A673 (cell line): ENCODE results near the gene MR1. TPM values are rescaled to one million over a fixed set of nuclear protein-coding genes. Genes with fewer than 3 reads are reported as not detected.

Experiments
- BruUV-seq: library from RNA; stranded (reverse); fragments of 400-500 nt; replicated peaks from 2 replicates; lab custom pipeline; 2021; lab: Mats Ljungman, UMichigan
- CTCF ChIA-PET: fragments of 300-600 bp; sonication (Branson Sonifier 250); formaldehyde crosslinking; loops from one replicate; lab custom pipeline; 2022; ENCODE audit warnings: antibody characterized with exemption; lab: Charles Lee
- POLR2A ChIA-PET: fragments of 300-600 bp; sonication (Branson Sonifier 250); formaldehyde crosslinking; loops from one replicate; lab custom pipeline; 2022; ENCODE audit warnings: antibody characterized with exemption; ENCODE audit not compliant: low non-redundant PET; lab: Charles Lee
- DNase-seq: peaks from one replicate; pipeline ENCODE4 v3.0.0-alpha.2; 2015; ENCODE audit warnings: low spot score
- H3K27ac ChIP-seq: fragments of 200-600 bp; sonication (generic); 2 replicates; pipeline ENCODE4 v1.5.1; 2016; ENCODE audit warnings: mixed run types, low read depth, mild to moderate bottlenecking, mixed read lengths, antibody characterized with exemption, low read length; ENCODE audit not compliant: poor library complexity, severe bottlenecking
- H3K27me3 ChIP-seq: fragments of 200-600 bp; sonication (generic); replicated peaks from 2 replicates; pipeline ENCODE4 v1.6.1; 2017; ENCODE audit warnings: mixed run types, low read depth, mild to moderate bottlenecking, mixed read lengths, antibody characterized with exemption, low read length; ENCODE audit not compliant: insufficient read depth, poor library complexity
- H3K36me3 ChIP-seq: fragments of 200-600 bp; sonication (generic); 2 replicates; pipeline ENCODE4 v1.6.1; 2016; ENCODE audit warnings: mixed run types, mild to moderate bottlenecking, mixed read lengths, antibody characterized with exemption, low read length; ENCODE audit not compliant: insufficient read depth, poor library complexity, severe bottlenecking
- H3K4me1 ChIP-seq: fragments of 200-600 bp; sonication (generic); 2 replicates; pipeline ENCODE4 v1.6.1; 2017; ENCODE audit warnings: mixed run types, mild to moderate bottlenecking, mixed read lengths, antibody characterized with exemption, low read length; ENCODE audit not compliant: insufficient read depth, poor library complexity, severe bottlenecking
- H3K4me3 ChIP-seq: fragments of 200-600 bp; sonication (generic); 2 replicates; pipeline ENCODE4 v1.5.1; 2016; ENCODE audit warnings: low read depth, mixed run types, mild to moderate bottlenecking, mixed read lengths, low read length; ENCODE audit not compliant: poor library complexity, severe bottlenecking
- H3K9me3 ChIP-seq: fragments of 200-600 bp; sonication (generic); 2 replicates; pipeline ENCODE4 v1.6.1; 2016; ENCODE audit warnings: mixed run types, low read depth, mild to moderate bottlenecking, mixed read lengths, antibody characterized with exemption, low read length; ENCODE audit not compliant: poor library complexity, severe bottlenecking
- CTCF ChIP-seq: fragments of 300-800, 200-600 bp; sonication (generic); conservative IDR thresholded peaks from 2 replicates; pipeline ENCODE4 v1.5.1; 2017; ENCODE audit warnings: low read depth, mild to moderate bottlenecking, antibody characterized with exemption, low read length, moderate library complexity, mixed read lengths
- EZH2 ChIP-seq: fragments of 200-600 bp; sonication (generic); IDR thresholded peaks from 2 replicates; pipeline ENCODE4 v1.6.1; 2017; ENCODE audit warnings: borderline replicate concordance, low read depth, mild to moderate bottlenecking, mixed read lengths, antibody characterized with exemption, low read length; ENCODE audit not compliant: poor library complexity, severe bottlenecking
- intact Hi-C: fragments of 100-400 bp; cut with micrococcal nuclease; formaldehyde crosslinking; loops from one replicate; pipeline ENCODE4 v1.10.0; 2022; ENCODE audit not compliant: unreplicated experiment
- total RNA-seq: library from RNA; stranded (reverse); gene quantifications from 2 replicates; pipeline ENCODE4 v1.2.3, GENCODE V29; 2021

MR1 gene
- total RNA-seq, 1 experiment from 2014 or later: 2.6 TPM

GRCh38 chr1:181091309-181092040 lies 57.7 kb downstream of the MR1 start:
- no TSS peak for BruUV-seq
- TF ChIP-seq EZH2: no peak
- TF ChIP-seq CTCF: no peak
- Histone ChIP-seq H3K9me3 (no peaks in the 10 kb centered on the region), H3K4me1 (peaks cover 61% of the 10 kb centered on the region), H3K36me3 (peaks cover 13% of the 10 kb centered on the region), H3K4me3 (peak overlapping the region; percentile 90), H3K27ac (no peak overlapping the region), H3K27me3 (no peaks in the 10 kb centered on the region)
- CTCF ChIA-PET: no interaction called here
- DNase-seq: no peak
- POLR2A ChIA-PET: interaction anchor here (0.6 kb wide), 1 partner anchor 166 kb away, joined by 3 read pairs; no protein-coding TSS in a partner anchor
- intact Hi-C loops: no loop called here

GRCh38 chr1:181092056-181092455 lies 58.3 kb downstream of the MR1 start:
- BruUV-seq: no TSS peak
- Histone ChIP-seq H3K4me1 (peaks cover 64% of the 10 kb centered on the region), H3K27me3 (no peaks in the 10 kb centered on the region), H3K4me3 (peak overlapping the region; percentile 90), H3K9me3 (no peaks in the 10 kb centered on the region), H3K36me3 (peaks cover 13% of the 10 kb centered on the region), H3K27ac (no peak overlapping the region)
- POLR2A ChIA-PET: no interaction called here
- CTCF ChIA-PET: no interaction called here
- DNase-seq: no peak
- intact Hi-C loops: no loop called here
- no peak for TF ChIP-seq EZH2
- no peak for TF ChIP-seq CTCF

- no peaks in the 10 kb centered on the region for H3K9me3 ChIP-seq
- peaks cover 13% of the 10 kb centered on the region for H3K36me3 ChIP-seq
- CTCF ChIA-PET: no interaction called here
- no TSS peak for BruUV-seq
- H3K4me1 ChIP-seq: peaks cover 67% of the 10 kb centered on the region
- H3K4me3 ChIP-seq: no peak overlapping the region
- DNase-seq: no peak
- TF ChIP-seq EZH2: no peak
- no peak for TF ChIP-seq CTCF
- H3K27me3 ChIP-seq: no peaks in the 10 kb centered on the region
- POLR2A ChIA-PET: no interaction called here
- intact Hi-C loops: no loop called here
- no peak overlapping the region for H3K27ac ChIP-seq
Measured at GRCh38 chr1:181092883-181093458, 59.2 kb downstream of the MR1 start.
